NCI-H2171 treated with DMSO at 0.1 percent for 48 hours (cell line): ENCODE results near the gene WDR5.
A peak's percentile ranks its signal among the peaks of the same experiment; 100 is the strongest.

Experiments used
- DNase-seq: peaks from one replicate; lab custom pipeline; 2025; lab: John Stamatoyannopoulos, UW

The WDR5 gene

GRCh38 chr9:134174073-134174449 lies 38.2 kb downstream of the WDR5 start:
- no peak for DNase-seq

GRCh38 chr9:134174526-134175290 lies 38.8 kb downstream of the WDR5 start:
- DNase-seq = no peak

DNA sequence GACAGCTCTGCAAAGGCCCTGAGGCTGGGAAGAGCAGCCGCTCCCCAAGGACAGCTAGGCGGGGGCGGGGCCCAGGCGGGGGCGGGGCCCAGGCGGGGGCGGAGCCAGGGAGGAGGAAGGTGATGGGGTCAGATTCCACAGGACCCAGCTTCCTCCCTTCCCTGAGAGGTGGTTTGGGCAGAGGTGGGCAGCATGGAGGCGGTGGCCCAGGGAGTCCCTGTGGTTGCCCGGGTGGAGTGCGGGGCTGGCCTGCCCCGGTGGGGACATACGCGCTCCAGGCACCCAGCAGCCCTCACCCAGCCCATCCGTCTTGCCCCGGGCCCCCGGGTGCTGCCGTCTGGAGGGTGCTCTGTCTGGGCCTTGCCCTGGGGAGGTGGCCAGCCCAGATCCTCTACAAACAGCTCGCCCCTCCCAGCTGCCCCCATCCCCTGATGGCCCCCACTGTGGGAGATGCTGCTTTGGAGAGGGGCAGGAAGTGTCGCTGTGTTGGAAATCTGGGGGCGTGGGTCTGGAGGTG lies 39.5 kb downstream of the WDR5 start:
- no peak for DNase-seq

GRCh38 chr9:134175808-134176598 lies 40.1 kb downstream of the WDR5 start:
- no peak for DNase-seq

DNA sequence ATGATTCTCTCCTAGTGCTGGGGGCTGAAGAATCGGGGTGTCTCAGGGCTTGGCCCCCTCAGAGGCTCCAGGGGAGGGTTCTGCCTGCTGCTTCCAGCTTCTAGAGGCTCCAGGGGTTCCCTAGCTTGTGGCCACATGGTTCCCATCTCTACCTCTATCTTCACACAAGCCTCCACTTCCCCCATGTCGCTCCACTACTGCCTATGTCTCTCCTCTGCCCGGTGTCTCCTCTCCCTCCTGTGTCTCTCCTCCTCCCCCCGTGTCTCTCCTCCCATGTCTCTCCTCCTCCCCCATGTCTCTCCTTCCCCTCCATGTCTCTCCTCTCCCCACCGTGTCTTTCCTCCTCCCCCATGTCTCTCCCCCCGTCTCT lies 40.7 kb downstream of the WDR5 start:
- DNase-seq = no peak

DNA sequence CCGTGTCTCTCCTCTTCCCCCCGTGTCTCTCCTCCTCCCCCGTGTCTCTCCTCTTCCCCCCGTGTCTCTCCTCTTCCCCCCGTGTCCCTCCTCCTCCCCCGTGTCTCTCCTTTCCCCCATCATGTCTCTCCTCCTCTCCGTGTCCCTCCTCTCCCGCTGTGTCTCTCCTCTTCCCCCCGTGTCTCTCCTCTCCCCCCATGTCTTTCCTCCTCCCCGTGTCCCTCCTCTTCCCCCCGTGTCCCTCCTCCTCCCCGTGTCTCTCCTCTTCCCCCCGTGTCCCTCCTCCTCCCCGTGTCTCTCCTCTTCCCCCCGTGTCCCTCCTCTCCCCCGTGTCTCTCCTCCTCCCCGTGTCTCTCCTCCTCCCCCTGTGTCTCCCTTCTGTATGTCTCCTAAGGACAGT lies 41.3 kb downstream of the WDR5 start:
- no peak for DNase-seq

GRCh38 chr9:134177624-134178393 lies 41.9 kb downstream of the WDR5 start:
- DNase-seq = no peak

DNA sequence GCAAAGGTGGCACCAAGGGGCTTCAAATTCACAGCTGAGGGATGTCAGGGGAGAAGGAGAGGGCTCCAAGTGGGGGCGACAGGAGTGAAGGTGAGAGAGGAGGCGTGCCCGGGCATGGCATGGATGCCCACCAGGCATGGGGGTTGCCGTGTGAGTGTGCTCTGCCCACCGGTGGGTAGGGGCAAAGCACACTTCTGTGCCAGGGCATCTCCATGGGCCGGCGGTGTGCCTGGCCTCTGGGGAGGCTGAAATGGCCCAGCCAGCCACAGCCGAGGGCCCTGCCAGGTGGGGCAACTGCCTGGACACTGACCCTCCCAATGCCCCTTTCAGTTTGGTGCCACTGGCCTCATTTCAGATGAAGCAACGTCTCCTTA lies 42.5 kb downstream of the WDR5 start:
- no peak for DNase-seq

GRCh38 chr9:134178768-134179551 lies 43.1 kb downstream of the WDR5 start:
- DNase-seq = no peak

DNA sequence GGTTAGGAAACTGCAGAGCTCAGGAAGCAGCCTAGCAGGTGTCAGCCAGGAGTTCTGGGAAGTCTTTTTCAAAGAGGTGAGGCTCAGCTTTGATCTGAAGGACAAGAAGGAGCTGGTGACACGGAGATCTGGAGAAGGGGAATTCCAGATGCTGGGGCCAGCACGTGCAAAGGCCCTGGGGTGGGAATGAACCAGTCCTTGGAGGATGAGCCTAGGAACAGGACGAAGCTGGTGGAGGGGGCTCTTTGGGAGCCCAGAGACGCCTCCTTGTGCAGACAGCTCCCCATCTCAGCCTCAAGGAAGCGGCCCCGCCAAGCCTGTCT lies 43.7 kb downstream of the WDR5 start:
- no peak for DNase-seq

DNA sequence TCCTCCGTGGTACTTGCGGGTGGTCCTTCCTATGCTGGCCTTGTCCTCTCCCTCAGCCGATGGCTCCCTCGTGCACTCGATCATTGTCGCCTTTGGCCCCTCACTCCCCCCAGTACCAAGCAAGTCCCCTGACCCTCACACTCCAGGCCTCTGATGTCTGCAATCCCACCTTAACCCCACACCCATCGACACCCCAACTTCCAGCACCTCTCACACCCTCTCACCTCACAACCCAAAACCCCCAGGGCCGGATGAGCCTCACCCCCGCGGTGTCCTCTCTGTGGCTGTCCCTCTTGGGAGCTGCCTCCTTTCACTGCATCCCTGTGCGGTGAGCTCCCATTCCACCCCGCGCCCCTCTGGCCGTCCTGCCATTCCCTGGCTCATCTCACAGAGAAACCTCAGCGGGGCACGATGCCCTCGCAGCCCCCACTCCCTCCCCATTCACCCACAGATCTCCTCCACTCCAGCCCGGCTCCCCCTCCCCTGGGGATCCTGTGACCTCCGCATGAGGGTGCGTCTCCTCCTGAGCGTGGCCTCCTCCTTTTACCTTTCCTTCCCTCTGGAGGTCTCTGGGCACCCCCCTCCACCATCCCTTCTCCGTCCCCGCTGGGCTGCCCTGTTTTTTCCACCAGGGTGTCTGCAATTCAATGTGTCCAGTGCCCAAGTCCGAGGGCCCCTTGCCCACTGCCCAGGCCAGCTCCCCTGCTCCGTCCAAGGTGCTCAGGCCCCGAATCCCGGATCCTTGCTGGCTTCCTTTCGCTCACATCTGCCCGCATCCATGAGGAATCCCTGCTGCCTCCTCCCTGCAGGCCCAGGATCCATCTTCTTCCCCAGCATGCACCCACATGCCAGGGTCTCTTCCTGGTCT lies 44.3 kb downstream of the WDR5 start:
- DNase-seq = no peak

DNA sequence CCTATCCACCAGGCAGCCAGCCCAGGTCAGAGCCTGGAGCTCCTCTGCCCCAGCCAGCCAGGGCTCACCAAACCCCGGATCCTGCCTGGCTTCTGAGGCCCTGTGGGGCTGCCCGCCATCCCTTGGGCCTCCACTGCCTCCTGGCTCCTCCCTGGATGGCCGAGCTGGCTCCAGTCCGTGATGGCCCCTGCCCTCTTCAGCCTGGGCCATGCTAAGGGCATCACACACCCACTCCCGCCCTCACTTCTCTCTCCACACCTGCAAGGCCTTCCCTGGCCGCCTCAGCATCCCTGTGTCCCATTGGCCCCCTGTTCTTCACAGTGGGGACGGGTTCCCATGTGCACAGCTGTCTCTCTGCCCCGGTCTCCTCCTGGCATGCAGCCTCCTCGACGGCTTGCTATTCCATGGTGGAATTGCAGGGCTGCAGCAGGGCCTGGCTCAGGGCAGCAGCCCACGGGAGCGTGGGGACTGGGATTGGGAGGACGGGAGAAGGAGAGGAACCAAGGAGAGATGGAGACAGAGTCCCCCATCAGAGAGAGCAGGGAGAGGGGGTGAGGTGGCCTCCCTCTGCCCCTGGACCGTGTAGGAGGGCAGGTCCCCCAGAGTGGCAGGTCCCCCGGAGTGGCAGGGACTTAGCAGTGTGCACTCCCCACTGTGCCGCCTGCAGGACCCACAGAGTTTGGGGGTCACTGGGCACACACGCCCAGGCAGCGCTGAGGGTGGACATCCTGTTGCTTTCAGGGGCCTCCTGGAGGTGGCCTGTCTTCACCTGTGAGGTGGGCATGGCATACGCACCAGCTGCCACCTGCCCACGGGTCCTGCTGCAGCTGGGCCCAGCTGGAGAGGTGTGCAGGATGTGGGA lies 45.1 kb downstream of the WDR5 start:
- no peak for DNase-seq

- DNase-seq = no peak
These were observed 45.8 kb downstream of the WDR5 start for GRCh38 chr9:134181648-134182034.

DNA sequence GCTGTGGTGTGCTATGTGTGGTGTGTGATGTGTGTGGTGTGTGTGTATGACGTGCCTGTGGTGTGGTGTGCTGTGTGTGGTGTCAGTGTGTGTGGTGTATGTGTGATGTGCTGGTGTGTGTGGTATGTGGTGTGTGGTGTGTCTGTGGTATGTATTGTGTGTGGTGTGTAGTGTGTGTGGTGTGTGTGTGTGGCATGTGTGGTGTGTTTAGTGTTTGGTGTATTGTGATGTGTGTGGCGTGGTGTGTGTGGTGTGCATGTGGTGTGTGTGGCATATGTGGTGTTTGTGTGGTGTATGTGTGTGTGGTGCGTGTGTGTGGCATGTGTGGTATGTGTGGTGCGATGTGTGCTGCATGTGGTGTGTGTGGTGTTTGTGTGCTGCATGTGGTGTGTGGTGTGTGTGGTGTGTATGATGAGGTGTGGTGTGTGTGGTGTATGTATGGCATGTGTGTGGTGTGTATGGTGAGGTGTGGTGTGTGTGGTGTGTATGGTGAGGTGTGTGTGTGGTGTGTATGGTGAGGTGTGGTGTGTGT lies 46.7 kb downstream of the WDR5 start:
- DNase-seq = no peak

- DNase-seq = peak; percentile 38
These were observed 49.7 kb downstream of the WDR5 start for GRCh38 chr9:134185536-134186011.

DNA sequence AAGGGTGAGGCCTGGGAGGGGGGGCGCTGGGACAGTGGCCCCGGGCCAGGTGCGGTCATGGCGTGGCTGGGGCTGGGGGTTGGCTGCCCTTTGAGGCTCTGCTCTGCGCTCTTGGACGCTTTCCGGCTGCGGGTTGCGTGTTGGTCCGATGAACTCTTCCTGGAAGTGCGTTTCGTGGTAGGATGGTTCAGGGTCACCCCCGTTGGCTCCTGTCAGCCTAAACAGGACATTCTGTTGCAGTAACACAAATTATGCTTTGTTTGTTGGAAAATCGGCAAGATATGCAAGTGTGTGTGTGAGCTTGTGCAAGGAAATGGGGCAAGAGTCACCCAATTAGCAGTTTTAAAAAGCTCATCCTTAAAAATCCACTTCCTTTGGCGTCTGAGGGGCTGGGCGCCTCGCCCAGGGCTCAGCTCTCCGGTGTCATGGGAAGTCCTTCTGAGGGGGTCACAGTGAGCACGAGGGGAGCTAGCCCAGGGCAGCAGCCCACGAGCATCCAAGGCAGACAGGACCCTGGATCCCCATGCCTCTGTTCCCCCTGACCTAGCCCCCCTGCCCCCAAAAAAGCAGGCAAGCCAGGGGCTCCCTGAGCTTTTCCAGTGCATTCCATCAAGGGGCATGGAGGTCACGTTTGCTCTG lies 50.7 kb downstream of the WDR5 start:
- no peak for DNase-seq

DNA sequence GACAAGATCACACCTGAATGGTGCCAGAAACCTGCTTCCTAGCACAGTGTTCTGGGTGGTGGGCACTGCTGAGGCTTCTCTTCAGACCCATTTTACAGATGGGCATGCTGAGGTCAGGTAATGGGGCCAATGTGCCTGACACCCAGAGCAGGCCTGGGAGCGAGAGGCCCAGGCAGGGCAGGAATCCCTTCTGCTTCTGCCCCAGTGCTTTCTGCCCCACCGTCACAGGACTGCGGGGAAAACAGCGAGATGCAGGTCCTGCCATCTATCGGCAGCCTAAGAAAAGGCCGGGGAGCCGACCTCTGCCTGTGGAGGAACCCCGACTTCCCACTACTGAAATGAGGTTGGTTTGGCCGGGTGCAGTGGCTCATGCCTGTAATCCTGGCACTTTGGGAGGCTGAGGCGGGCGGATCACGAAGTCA lies 51.2 kb downstream of the WDR5 start:
- no peak for DNase-seq

- peak; percentile 14 for DNase-seq
These were observed 52.1 kb downstream of the WDR5 start for GRCh38 chr9:134187891-134188385.
